PFSK-1 (cell line): ENCODE results near the gene COX8A.

Experiments used
- POLR2AphosphoS5 ChIP-seq: IDR thresholded peaks from 2 replicates; pipeline ENCODE4 v1.6.1; 2012; ENCODE audit warnings: low read depth, mild to moderate bottlenecking, control low read depth, low read length, moderate library complexity
- SIN3A ChIP-seq: IDR thresholded peaks from 2 replicates; pipeline ENCODE4 v1.6.1; 2012; ENCODE audit warnings: mild to moderate bottlenecking, low read length, moderate library complexity, borderline replicate concordance; ENCODE audit not compliant: insufficient read depth

GRCh38 chr11:64001484-64002420, 27.3 kb downstream of the COX8A start:
- TF ChIP-seq POLR2AphosphoS5 (no peak; the same call in 1 of the 2 replicates), SIN3A (no peak)
